GDM1 (cell line): ENCODE measurements around the gene KRTAP1-3.
"Not testable (repeated sequence)": the region's sequence is repeated elsewhere in the genome, so short reads cannot be mapped to it uniquely, and the experiment has no call there.

Experiments used
- DNase-seq: peaks from one replicate; lab custom pipeline; 2025; lab: John Stamatoyannopoulos, UW

Gene KRTAP1-3

GRCh38 chr17:41034346-41034935 lies at the start of gene KRTAP1-3:
Gene KRTAP1-3 (minus strand): TSS chr17:41034874. CDS start chr17:41034821, 53 bp downstream.
- DNase-seq, result not testable (repeated sequence)

- DNase-seq, result not testable (repeated sequence)
Observed at GRCh38 chr17:41084100-41084856, 49.6 kb upstream of the KRTAP1-3 start, which contains the start of gene KRTAP4-7. Gene KRTAP4-7 (plus strand): TSS chr17:41084150. CDS start chr17:41084207, 57 bp downstream.

- DNase-seq, result not testable (repeated sequence)
Observed at GRCh38 chr17:41083427-41083826, 48.8 kb upstream of the KRTAP1-3 start.

DNA sequence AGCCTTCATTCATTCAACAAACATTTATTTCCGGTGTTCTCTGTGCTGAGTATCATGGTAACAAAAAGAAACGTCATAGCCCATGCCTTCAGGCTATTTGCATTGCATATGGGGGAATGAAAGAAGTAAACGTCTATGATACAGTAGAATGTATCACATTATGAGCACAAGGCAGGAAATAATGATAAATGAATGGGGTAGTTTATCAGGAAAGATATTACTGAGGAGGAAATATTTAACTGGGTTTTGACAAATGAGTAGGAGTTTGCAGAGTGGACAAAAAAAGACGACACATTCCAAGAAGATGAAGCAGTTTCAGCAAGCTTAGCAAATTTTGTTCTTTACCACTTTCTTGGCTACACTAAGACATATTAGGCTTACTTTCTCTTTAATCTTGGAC lies 48.0 kb upstream of the KRTAP1-3 start:
- no peak for DNase-seq

DNA sequence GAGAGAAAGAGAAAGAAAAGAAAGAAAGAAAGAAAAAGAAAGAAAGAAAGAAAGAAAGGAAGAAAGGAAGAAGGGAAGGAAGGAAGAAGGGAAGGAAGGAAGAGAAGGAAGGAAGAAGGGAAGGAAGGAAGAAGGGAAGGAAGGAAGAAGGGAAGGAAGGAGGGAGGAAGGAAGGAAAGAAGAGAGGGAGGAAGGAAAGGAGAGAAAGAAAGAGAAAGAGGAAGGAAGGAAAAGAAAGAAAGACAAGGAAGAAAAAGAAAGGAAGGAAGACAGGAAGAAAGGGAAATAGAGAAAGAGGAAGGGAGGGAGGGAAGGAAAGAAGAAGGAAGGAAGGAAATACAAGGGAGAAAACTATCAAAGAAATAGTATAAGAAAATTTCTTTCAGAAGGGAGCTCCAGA lies 42.1 kb upstream of the KRTAP1-3 start:
- no peak for DNase-seq

GRCh38 chr17:41073676-41074075 lies 39.0 kb upstream of the KRTAP1-3 start:
- no peak for DNase-seq

GRCh38 chr17:41071606-41072360 lies 37.1 kb upstream of the KRTAP1-3 start:
- no peak for DNase-seq

DNA sequence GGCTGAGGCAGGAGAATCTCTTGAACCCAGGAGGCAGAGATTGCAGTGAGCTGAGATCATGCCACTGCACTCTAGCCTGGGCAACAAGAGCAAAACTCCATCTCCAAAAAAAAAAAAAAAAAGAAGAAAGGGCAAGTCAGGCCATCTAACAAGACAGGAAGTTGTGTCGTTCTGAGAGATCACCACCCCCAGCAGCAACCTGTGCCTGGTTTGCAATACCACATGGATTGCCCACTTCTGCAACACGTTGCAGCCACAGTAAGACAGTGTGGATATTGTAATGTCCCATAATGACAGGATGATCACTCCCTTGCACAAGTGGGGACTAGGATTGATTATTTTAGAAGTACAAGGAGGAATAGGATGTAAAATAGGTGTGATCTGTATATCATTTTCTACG lies 34.4 kb upstream of the KRTAP1-3 start:
- no peak for DNase-seq

GRCh38 chr17:41067281-41067680 lies 32.6 kb upstream of the KRTAP1-3 start:
- no peak for DNase-seq

DNA sequence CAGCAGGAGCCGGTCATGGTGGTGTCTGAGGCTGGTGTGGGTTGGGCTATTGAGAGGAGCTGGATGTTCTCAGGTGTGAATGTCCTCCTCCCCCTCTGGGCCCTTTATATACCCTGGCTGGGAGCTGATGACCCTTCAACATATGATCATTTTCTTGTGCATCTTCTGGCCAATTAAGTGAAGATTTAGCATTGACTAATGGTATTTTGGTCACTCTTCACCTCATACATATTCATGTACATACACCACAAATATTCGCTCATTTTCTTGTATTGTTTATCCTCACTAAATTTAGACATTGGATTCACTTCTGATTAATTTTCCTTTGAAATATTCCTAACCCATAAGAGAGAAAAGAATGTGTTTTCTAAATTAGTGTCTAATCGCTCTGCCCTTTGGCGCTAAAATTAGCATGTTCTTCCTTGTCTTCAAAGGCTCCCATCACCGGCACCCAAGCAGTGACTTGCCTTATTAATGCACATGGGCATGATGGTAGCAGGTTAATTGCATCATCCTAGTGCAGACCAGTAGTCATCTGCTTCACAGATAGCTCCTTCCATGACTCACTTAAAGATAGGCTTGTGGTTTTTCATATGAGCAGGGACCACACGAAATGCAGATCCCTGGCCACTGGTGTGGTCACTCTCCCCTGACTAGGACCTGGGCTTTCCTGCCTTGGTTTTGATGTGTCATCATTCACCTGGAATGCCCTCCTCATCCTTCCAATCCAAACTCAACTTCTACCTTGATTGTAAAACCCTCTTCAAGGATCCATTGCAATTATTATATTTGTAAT lies 31.4 kb upstream of the KRTAP1-3 start, which contains the start of gene KRTAP2-4:
Gene KRTAP2-4 (minus strand): TSS at position 51 of the 796 bp plus-strand sequence. CDS start 34 bp downstream, at position 17.
- DNase-seq, result no peak

DNA sequence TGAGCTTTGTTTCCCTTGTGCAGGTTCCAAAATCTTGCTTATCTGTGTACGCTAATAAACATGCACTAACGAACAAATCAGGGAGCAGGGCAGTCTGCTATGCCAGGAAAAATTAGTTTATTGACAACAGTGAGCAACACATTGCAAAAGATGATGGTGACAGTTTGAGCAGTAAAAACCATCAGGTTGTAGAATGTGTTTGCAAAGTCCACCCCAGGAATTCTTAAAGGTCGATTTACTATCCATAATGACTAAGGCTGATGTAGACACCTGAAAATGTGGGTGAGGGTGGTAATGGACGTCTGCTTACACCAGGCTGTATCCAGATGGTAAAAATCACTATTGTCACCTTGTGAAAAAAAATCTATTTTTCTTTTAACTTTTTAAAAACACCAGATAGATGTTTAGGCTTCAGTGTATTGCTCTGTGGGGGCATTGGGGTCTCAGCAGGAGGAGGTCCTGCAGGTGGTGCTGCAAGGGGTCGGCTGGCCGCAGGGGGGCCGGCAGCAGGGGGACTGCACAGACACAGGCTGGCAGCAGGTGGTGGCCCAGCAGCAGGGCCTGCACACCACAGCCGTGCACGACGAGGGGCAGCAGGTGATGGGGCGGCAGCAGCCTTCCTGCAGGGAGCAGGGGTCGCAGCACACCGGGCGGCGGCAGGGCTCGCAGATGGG lies 30.5 kb upstream of the KRTAP1-3 start:
- DNase-seq, result not testable (repeated sequence)

- DNase-seq, result no peak
Observed at GRCh38 chr17:41064301-41064700, 29.6 kb upstream of the KRTAP1-3 start.

GRCh38 chr17:41063449-41063848 lies 28.8 kb upstream of the KRTAP1-3 start:
- DNase-seq, result no peak

GRCh38 chr17:41061964-41062363 lies 27.3 kb upstream of the KRTAP1-3 start:
- no peak for DNase-seq

DNA sequence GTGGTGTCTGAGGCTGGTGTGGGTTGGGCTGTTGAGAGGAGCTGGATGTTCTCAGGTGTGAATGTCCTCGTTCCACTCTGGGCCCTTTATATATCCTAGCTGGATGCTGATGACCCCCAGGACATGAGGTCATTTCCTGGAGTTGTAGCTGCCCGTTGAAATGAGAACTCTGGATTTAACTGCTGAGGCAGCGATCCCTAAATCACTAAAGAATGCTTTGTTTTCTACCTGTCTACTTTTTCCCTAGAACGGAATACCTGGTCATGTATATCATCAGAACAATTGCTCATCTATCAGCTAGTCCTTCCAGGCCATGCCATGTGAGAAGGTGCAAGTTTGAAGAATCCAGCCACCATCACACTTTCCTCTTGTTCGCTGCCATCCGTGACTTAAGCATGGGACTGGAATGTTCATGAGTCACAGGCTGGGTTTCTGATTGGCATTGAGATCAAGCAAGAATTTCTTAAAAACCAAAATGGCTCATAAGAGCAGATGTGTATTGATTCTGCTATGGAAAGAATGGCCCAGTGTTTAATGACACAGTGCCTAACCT lies 25.5 kb upstream of the KRTAP1-3 start, which contains the start of gene KRTAP2-3:
Gene KRTAP2-3 (minus strand): TSS at position 63 of the 553 bp plus-strand sequence. CDS start 64 bp downstream, outside the sequence.
- no peak for DNase-seq

DNA sequence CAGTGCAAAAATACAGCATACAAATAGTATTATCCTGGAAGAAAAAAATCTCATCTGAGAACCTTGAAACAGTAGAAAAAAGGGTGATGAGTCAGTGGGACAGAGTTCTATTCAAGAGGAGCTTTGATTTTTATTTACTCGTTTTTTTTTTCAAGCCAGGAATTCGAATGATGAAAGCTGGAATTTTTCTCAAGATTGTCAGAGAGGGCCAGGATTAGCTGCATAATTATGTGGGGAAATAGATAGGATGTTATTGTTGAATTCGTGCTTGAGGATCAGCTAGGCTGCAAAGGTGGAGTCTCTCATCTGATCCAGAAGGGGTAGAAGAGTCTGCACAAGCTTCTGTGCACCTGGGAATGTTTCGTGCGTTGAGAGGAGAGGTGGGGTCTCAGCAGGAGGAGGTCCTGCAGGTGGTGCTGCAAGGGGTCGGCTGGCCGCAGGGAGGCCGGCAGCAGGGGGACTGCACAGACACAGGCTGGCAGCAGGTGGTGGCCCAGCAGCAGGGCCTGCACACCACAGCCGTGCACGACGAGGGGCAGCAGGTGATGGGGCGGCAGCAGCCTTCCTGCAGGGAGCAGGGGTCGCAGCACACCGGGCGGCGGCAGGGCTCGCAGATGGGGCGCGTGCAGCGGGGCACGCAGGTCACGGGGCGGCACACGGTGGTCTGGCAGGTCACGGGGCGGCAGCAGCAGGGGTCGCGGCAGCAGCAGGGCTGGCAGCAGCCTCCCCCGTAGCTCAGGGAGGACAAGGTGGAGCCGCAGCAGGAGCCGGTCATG lies 24.8 kb upstream of the KRTAP1-3 start:
- DNase-seq, result not testable (repeated sequence)

- no peak for DNase-seq
Observed at GRCh38 chr17:41058741-41059140, 24.1 kb upstream of the KRTAP1-3 start.

DNA sequence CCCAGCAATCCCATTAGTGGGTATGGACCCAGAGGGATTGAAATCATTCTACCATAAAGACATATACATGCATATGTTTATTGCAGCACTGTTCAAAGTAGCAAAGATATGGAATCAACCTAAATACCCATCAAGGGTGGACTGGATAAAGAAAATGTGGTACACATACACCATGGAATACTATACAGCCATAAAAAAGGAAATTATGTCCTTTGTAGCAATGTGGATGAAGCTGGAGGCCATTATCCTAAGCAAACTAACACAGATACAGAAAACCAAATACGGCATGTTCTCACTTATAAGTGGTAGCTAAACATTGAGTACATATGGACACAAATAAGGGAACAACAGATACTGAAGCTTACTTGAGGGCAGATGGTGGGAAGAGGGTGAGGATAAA lies 22.9 kb upstream of the KRTAP1-3 start:
- DNase-seq, result no peak

DNA sequence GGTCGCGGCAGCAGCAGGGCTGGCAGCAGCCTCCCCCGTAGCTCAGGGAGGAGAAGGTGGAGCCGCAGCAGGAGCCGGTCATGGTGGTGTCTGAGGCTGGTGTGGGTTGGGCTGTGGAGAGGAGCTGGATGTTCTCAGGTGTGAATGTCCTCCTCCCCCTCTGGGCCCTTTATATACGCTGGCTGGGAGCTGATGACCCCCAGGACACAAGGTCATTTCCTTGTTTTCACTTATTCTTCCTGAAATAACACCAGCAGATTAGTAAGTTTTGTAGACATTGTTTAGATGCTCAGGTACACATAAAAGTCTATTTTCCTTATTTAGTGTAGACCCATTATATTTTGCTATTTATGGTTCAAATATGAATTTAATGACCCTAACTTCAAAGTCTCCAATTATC lies 20.5 kb upstream of the KRTAP1-3 start, which contains the start of gene KRTAP2-2:
Gene KRTAP2-2 (minus strand): TSS at position 101 of the 400 bp plus-strand sequence. CDS start 19 bp downstream, at position 82.
- DNase-seq, result not testable (repeated sequence)

- not testable (repeated sequence) for DNase-seq
Observed at GRCh38 chr17:41054556-41054955, 19.9 kb upstream of the KRTAP1-3 start.
